Fibroblast of the aortic adventitia (primary cell): ENCODE results near the gene CTNNA3. TPM values are rescaled to one million over a fixed set of nuclear protein-coding genes. Genes with fewer than 3 reads are reported as not detected.

Experiments
- DNase-seq: peaks from one replicate; pipeline ENCODE4 v3.0.0-alpha.2; 2010; ENCODE audit warnings: low read depth
- H3K4me3 ChIP-seq: 2 replicates; pipeline ENCODE4 v1.5.1; 2011; ENCODE audit warnings: low read depth, mild to moderate bottlenecking, control low read depth, low read length, moderate library complexity
- CTCF ChIP-seq: IDR thresholded peaks from 2 replicates; pipeline ENCODE4 v1.5.1; 2011; ENCODE audit warnings: mild to moderate bottlenecking, low read length, control low read depth, inconsistent platforms; ENCODE audit not compliant: insufficient read depth
- total RNA-seq: library from RNA; depleted of rRNA; stranded (reverse); fragments of >200 nt; gene quantifications from 2 replicates; pipeline ENCODE4 v1.2.3, GENCODE V29; 2012; ENCODE audit warnings: low replicate concordance

Gene CTNNA3
- total RNA-seq, 1 donor = not detected

DNA sequence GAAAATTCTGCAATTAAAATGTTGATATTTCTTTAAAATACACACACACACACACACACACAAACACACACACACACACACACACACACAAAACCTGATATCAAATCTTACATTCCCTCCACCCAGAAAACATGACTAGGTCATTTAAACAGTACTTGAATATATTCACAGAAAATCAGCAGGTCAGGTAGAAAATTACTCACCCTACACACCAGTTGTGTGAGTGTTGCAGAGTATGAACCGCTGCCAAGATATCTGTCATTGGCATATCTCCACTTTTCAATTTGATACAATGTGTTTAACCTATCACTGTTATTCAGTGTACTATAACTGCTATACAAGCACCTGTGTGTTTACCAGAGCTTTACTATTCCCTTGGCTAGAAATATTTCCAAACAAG lies 1053.8 kb downstream of the CTNNA3 start:
- no peak for TF ChIP-seq CTCF
- no peak overlapping the region for H3K4me3 ChIP-seq
- no peak for DNase-seq

DNA sequence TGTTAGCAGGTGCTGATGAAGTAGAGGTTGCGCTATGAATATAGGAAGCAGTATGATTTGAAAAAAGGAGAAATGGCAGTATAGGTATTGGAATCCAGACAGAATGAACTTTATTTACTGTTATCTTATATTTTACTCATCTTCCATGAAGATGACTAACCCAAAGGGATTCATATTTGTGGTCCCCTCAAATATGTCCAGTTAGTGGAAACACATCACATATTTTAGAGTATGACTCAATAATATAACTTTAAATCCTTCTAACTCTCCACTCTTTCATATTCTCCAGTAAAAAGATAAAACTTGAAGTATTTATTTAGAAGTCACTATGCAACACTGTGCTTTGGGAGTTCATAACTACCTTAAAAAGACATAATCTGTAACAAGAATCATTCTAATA lies 1056.6 kb downstream of the CTNNA3 start:
- TF ChIP-seq CTCF = no peak
- DNase-seq = no peak

GRCh38 chr10:66637273-66638036 lies 1058.5 kb downstream of the CTNNA3 start:
- H3K4me3 ChIP-seq = no peak overlapping the region
- DNase-seq = no peak
- TF ChIP-seq CTCF = no peak

More for the DNA sequence above, 1056.6 kb downstream of the CTNNA3 start:
- no peak overlapping the region for H3K4me3 ChIP-seq

- H3K4me3 ChIP-seq = no peak overlapping the region
- DNase-seq = no peak
- no peak for TF ChIP-seq CTCF
These were observed 1066.0 kb downstream of the CTNNA3 start for GRCh38 chr10:66629996-66630395.

- no peak for TF ChIP-seq CTCF
- DNase-seq = no peak
- H3K4me3 ChIP-seq = no peak overlapping the region
These were observed 1068.8 kb downstream of the CTNNA3 start for GRCh38 chr10:66627156-66627555.

- TF ChIP-seq CTCF = no peak
These were observed 1070.0 kb downstream of the CTNNA3 start for GRCh38 chr10:66625709-66626590.

More at GRCh38 chr10:66625709-66626590, 1070.0 kb downstream of the CTNNA3 start:
- no peak overlapping the region for H3K4me3 ChIP-seq
- DNase-seq = no peak
